ENCODE results near the gene NME3. TPM values are rescaled to one million over a fixed set of nuclear protein-coding genes. Genes with fewer than 3 reads are reported as not detected.

The NME3 gene
- total and polyA plus RNA-seq, 9 of the 15 experiments (the other 6 are each of a cell fraction or from before 2014, with no cell fraction given) = 0.68 to 76.3 (median 11.5) TPM

DNA sequence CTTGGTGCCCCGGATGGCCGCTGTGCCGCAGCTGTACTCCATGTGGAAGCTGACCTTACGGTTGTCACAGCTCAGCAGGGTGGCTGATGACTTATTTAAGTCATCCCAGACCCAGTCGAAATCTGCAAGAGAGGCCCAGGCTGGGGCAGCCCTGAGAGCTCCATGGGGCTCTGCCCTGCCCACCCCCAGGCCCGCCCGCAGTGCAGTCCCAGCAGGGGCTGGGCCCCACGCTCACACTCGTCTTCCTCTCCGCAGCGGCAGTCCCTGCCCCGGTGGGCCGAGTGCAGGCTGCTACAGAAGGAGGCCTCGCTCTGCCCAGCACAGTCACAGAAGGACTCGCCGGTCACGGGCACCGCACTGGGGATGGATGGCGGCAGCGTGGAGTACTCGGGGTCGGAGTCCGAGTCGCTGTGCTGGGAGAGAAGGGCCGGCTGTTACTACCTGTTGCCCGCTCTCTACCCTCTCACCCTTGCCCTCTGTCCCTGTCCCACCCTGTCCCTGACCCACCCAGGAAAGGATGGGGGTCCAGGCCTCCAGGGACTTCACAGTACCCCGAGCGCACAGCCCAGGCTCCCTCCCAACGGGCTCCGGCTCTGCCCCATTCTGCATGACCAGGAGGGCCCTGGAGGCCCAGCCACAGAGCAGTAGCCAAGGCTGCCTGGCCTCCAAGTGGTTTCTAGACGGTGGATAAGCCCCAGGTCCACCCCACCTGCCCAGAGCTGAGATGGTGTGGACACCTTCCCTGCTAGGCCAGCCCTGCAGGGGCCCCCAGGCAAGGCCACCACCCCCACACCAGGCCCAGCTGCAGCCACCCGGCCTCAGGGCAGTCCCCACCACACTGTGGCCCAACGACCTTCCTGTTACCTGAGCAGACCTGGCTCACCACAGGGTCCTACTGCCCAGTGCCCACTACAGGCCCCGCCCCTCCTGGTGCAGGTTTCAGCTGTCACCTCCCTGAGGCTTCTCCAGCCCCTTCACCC is 7.1 kb upstream of the NME3 start (continued):
- TF ChIP-seq STAT6 (CRISPR knock-in tag; IDR thresholded peaks at IDR 0.05) = no peak
- TF ChIP-seq SUPT5H (IDR thresholded peaks at IDR 0.05) = 0 out of 2 replicates have a peak, but pooled peaks have one; percentile 20
- TF ChIP-seq TRIM24 (IDR thresholded peaks at IDR 0.05) = no peak
- TF ChIP-seq SMARCA5 (IDR thresholded peaks at IDR 0.05) = no peak
- TF ChIP-seq ZNF124 (CRISPR knock-in tag; IDR thresholded peaks at IDR 0.05) = no peak
- TF ChIP-seq POU5F1 (IDR thresholded peaks at IDR 0.05; ENCODE audit: borderline replicate concordance, low read depth, low read length, partially characterized antibody) = no peak
- no peak for TF ChIP-seq NCOA4 (IDR thresholded peaks at IDR 0.05; ENCODE audit: partially characterized antibody)
- TF ChIP-seq HOMEZ (CRISPR knock-in tag; IDR thresholded peaks at IDR 0.05) = no peak
- TF ChIP-seq POLR2AphosphoS2 (IDR thresholded peaks at IDR 0.05; ENCODE audit: low read length) = peak; percentile 45; the same call in 1 of the 2 replicates
- no peak for TF ChIP-seq ZKSCAN8 (CRISPR knock-in tag; IDR thresholded peaks at IDR 0.05)
- no peak for TF ChIP-seq HES1 (IDR thresholded peaks at IDR 0.05; ENCODE audit: low read depth)
- TF ChIP-seq SAFB (IDR thresholded peaks at IDR 0.05; ENCODE audit: borderline replicate concordance, low read depth, low read length) = 0 out of 2 replicates have a peak, but pooled peaks have one; percentile 15
